ENCODE measurements around the gene PEX7.
"Not testable (repeated sequence)": the region's sequence is repeated elsewhere in the genome, so short reads cannot be mapped to it uniquely, and the experiment has no call there.

DNA sequence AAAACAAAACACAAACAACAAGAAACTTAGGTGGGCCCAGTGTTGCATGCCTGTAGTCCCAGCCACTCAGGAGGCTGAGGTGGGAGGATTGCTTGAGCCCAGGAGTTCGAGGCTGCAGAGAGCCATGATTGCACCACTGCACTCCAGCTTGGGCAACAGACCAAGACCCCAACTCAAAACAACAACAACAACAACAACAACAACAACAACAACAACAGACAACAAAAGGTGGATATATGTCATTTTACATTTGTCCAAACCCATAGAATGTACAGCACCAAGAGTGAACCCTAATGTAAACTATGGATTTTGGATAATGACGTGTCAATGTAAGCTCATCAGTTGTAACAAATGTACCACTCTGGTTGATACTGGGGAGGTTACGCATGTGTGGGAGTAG, 127.6 kb downstream of the PEX7 start:
- not testable (repeated sequence) for TF ChIP-seq EZH2phosphoT487 (IDR thresholded peaks at IDR 0.05; ENCODE audit: low read length); EZH2 (optimal IDR thresholded peaks at IDR 0.05; ENCODE audit: low read depth, low read length)
- TF ChIP-seq, protein P1, sequence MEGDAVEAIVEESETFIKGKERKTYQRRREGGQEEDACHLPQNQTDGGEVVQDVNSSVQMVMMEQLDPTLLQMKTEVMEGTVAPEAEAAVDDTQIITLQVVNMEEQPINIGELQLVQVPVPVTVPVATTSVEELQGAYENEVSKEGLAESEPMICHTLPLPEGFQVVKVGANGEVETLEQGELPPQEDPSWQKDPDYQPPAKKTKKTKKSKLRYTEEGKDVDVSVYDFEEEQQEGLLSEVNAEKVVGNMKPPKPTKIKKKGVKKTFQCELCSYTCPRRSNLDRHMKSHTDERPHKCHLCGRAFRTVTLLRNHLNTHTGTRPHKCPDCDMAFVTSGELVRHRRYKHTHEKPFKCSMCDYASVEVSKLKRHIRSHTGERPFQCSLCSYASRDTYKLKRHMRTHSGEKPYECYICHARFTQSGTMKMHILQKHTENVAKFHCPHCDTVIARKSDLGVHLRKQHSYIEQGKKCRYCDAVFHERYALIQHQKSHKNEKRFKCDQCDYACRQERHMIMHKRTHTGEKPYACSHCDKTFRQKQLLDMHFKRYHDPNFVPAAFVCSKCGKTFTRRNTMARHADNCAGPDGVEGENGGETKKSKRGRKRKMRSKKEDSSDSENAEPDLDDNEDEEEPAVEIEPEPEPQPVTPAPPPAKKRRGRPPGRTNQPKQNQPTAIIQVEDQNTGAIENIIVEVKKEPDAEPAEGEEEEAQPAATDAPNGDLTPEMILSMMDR (IDR thresholded peaks at IDR 0.05; ENCODE audit: low read length) = not testable (repeated sequence)
